HG03460 (cell line): Measurements from ENCODE around the gene MPND.

Experiments used
- ATAC-seq: cut with Tn5 transposase; IDR thresholded peaks from one replicate; pipeline ENCODE4 v1.9.1; 2021; ENCODE audit not compliant: unreplicated experiment

Gene MPND

GRCh38 chr19:4363571-4364304, 20.4 kb downstream of the MPND start:
- no peak for ATAC-seq

- no peak for ATAC-seq
Measured at GRCh38 chr19:4365341-4365740, 22.0 kb downstream of the MPND start.

- no peak for ATAC-seq
Measured at GRCh38 chr19:4365791-4366665, 22.7 kb downstream of the MPND start.

- ATAC-seq: no peak
Measured at GRCh38 chr19:4366666-4367335, 23.4 kb downstream of the MPND start.

- ATAC-seq: no peak
Measured at GRCh38 chr19:4367336-4367723, 24.0 kb downstream of the MPND start.

- no peak for ATAC-seq
Measured at GRCh38 chr19:4367781-4368127, 24.4 kb downstream of the MPND start.

GRCh38 chr19:4368128-4368820, 24.9 kb downstream of the MPND start:
- ATAC-seq: no peak

GRCh38 chr19:4369109-4369887, 25.9 kb downstream of the MPND start:
- ATAC-seq: peak; percentile 41

- ATAC-seq: peak; percentile 31
Measured at GRCh38 chr19:4369888-4370260, 26.5 kb downstream of the MPND start.

- no peak for ATAC-seq
Measured at GRCh38 chr19:4370418-4371041, 27.2 kb downstream of the MPND start.

GRCh38 chr19:4371247-4372164, 28.1 kb downstream of the MPND start:
- no peak for ATAC-seq

- ATAC-seq: no peak
Measured at GRCh38 chr19:4372165-4373012, 29.0 kb downstream of the MPND start.

GRCh38 chr19:4373013-4373367, 29.6 kb downstream of the MPND start:
- ATAC-seq: no peak

GRCh38 chr19:4373601-4374497, 30.5 kb downstream of the MPND start:
- no peak for ATAC-seq

GRCh38 chr19:4374498-4375163, 31.3 kb downstream of the MPND start:
- ATAC-seq: no peak

- ATAC-seq: no peak
Measured at GRCh38 chr19:4375164-4376027, 32.0 kb downstream of the MPND start.
